ENCODE measurements around the gene TPD52L1. TPM values are rescaled to one million over a fixed set of nuclear protein-coding genes. Genes with fewer than 3 reads are reported as not detected.
A peak's percentile ranks its signal among the peaks of the same experiment; 100 is the strongest.

Gene TPD52L1
- total and polyA plus RNA-seq, 2 of the 13 experiments (the other 11 are each of a cell fraction or from before 2014, with no cell fraction given), result 0.49 to 0.53 TPM

GRCh38 chr6:125251516-125252220, 98.1 kb downstream of the TPD52L1 start:
- Histone ChIP-seq H3K4me1 (ENCODE audit: insufficient read depth, low read length) (no peaks in the 10 kb centered on the region), H3K9ac (ENCODE audit: insufficient read depth, low read depth, low read length) (no peak overlapping the region), H3K27me3 (ENCODE audit: control insufficient read depth in 1 of 2, insufficient read depth in 2 of 2, low read length in 2 of 2) (peaks cover 0 to 3% of the 10 kb centered on the region in 2 experiments; a peak in 1 of 5 replicates), H2AFZ (ENCODE audit: low read length) (no peak overlapping the region), H3K27ac (ENCODE audit: extremely low read length, insufficient read depth, low read length) (no peak overlapping the region), H3K9me3 (ENCODE audit: low read length) (no peaks in the 10 kb centered on the region), H4K20me1 (ENCODE audit: insufficient read depth, low read length) (no peaks in the 10 kb centered on the region), H3K36me3 (replicated peaks in 1 of 2; ENCODE audit: control insufficient read depth in 1 of 2, insufficient read depth in 2 of 2, low read length in 2 of 2) (no peaks in the 10 kb centered on the region), H3K79me2 (ENCODE audit: insufficient read depth, low read length) (no peaks in the 10 kb centered on the region), H3K4me2 (ENCODE audit: low read depth, low read length) (no peak overlapping the region), H3K4me3 (replicated peaks in 1 of 3; ENCODE audit: insufficient read depth in 1 of 3, low read depth in 2 of 3, low read length in 3 of 3) (no peak overlapping the region)
- in situ Hi-C loops (cut with HindIII; ENCODE audit: extremely low pct_ligation_motif_present, low pct_unique_long_range_greater_than_20kb) (no loop called here), intact Hi-C loops (cut with micrococcal nuclease; ENCODE audit: unreplicated experiment) (no loop called here)
- BruUV-seq (replicated peaks), result no TSS peak
- ATAC-seq (peak; percentile 84), DNase-seq (ENCODE audit: low spot score) (no peak), FAIRE-seq (no peak)
- ChIA-PET CTCF (ENCODE audit: low intra/inter-chr PET ratio, low total read pairs) (no interaction called here), POLR2A (no interaction called here)
- 29% methylated on average over 6 of the region's 6 CpGs for WGBS (ENCODE audit: low lambda C conversion rate)
- no peak for TF ChIP-seq E2F2 (CRISPR knock-in tag; IDR thresholded peaks at IDR 0.05; ENCODE audit: borderline replicate concordance)
- TF ChIP-seq ZNF296 (CRISPR knock-in tag; conservative IDR thresholded peaks at IDR 0.05), result no peak
- TF ChIP-seq ZSCAN9 (CRISPR knock-in tag; IDR thresholded peaks at IDR 0.05; ENCODE audit: borderline replicate concordance), result no peak
- TF ChIP-seq FOXP1 (IDR thresholded peaks at IDR 0.05), result no peak
- no peak for TF ChIP-seq FOXP1 (CRISPR knock-in tag; IDR thresholded peaks at IDR 0.05)
- no peak for TF ChIP-seq HMGXB4 (CRISPR knock-in tag; IDR thresholded peaks at IDR 0.05; ENCODE audit: borderline replicate concordance in 1 of 2, low read depth in 1 of 2)
- TF ChIP-seq ZNF382 (CRISPR knock-in tag; IDR thresholded peaks at IDR 0.05; ENCODE audit: borderline replicate concordance), result no peak
- TF ChIP-seq ELF4 (CRISPR knock-in tag; IDR thresholded peaks at IDR 0.05; ENCODE audit: borderline replicate concordance), result no peak
